OCI-LY1 (cell line): ENCODE measurements around the gene ZNF384.
A peak's percentile ranks its signal among the peaks of the same experiment; 100 is the strongest.

ENCODE experiments used
- H2AFZ ChIP-seq: fragments of 200-600 bp; sonication (generic), shearing (Covaris generic); 2 replicates; pipeline ENCODE4 v1.6.0; 2014; ENCODE audit warnings: antibody characterized with exemption, mild to moderate bottlenecking, low read length
- H3F3A ChIP-seq: fragments of 200-600 bp; sonication (generic), shearing (Covaris generic); 2 replicates; pipeline ENCODE4 v1.6.0; 2014; ENCODE audit warnings: mild to moderate bottlenecking, antibody characterized with exemption, low read length, moderate library complexity; ENCODE audit not compliant: insufficient read depth
- H3K27ac ChIP-seq: fragments of 200-600 bp; sonication (generic); 2 replicates; pipeline ENCODE4 v1.5.1; 2014; ENCODE audit warnings: low read length, mixed run types, mild to moderate bottlenecking, low read depth; ENCODE audit not compliant: poor library complexity, severe bottlenecking
- H3K27me3 ChIP-seq: fragments of 200-600 bp; sonication (generic); 2 replicates; pipeline ENCODE4 v1.6.0; 2014; ENCODE audit warnings: antibody characterized with exemption, mild to moderate bottlenecking, low read length, moderate library complexity; ENCODE audit not compliant: insufficient read depth
- H3K36me3 ChIP-seq: fragments of 200-600 bp; sonication (generic); 2 replicates; pipeline ENCODE4 v1.6.1; 2014; ENCODE audit warnings: mild to moderate bottlenecking, antibody characterized with exemption, low read length, moderate library complexity, mixed read lengths; ENCODE audit not compliant: insufficient read depth
- H3K4me1 ChIP-seq: fragments of 200-600 bp; sonication (generic); 2 replicates; pipeline ENCODE4 v1.5.1; 2014; ENCODE audit warnings: mild to moderate bottlenecking, low read length, moderate library complexity; ENCODE audit not compliant: insufficient read depth, severe bottlenecking
- H3K4me2 ChIP-seq: fragments of 200-600 bp; sonication (generic), shearing (Covaris generic); 2 replicates; pipeline ENCODE4 v1.6.1; 2014; ENCODE audit warnings: low read length
- H3K4me3 ChIP-seq: fragments of 200-600 bp; sonication (generic); 2 replicates; pipeline ENCODE4 v1.5.1; 2014; ENCODE audit warnings: low read length, low read depth, mild to moderate bottlenecking, mixed read lengths; ENCODE audit not compliant: poor library complexity, severe bottlenecking
- H3K79me2 ChIP-seq: fragments of 200-600 bp; shearing (Covaris generic); 2 replicates; pipeline ENCODE4 v1.6.1; 2016; ENCODE audit warnings: mixed run types, low read length, mixed read lengths; ENCODE audit not compliant: insufficient read depth
- H3K9ac ChIP-seq: fragments of 200-600 bp; sonication (generic), shearing (Covaris generic); 2 replicates; pipeline ENCODE4 v1.6.1; 2014; ENCODE audit warnings: mild to moderate bottlenecking, low read length, mixed read lengths
- H3K9me2 ChIP-seq: fragments of 200-600 bp; sonication (generic), shearing (Covaris generic); 2 replicates; pipeline ENCODE4 v1.6.1; 2014; ENCODE audit warnings: low read depth, mild to moderate bottlenecking, low read length, mixed read lengths
- H3K9me3 ChIP-seq: fragments of 200-600 bp; shearing (Covaris generic); 2 replicates; pipeline ENCODE4 v1.6.1; 2014; ENCODE audit warnings: low read length, mixed read lengths
- H4K20me1 ChIP-seq: fragments of 200-600 bp; sonication (generic), shearing (Covaris generic); 2 replicates; pipeline ENCODE4 v1.6.0; 2016; ENCODE audit warnings: mild to moderate bottlenecking, low read length; ENCODE audit not compliant: insufficient read depth
- CTCF ChIP-seq: fragments of 200-600 bp; sonication (generic), shearing (Covaris generic); IDR thresholded peaks from 2 replicates; pipeline ENCODE4 v1.5.1; 2017; ENCODE audit warnings: mild to moderate bottlenecking, antibody characterized with exemption, low read length, moderate library complexity, mixed read lengths
- EZH2 ChIP-seq: fragments of 200-600 bp; sonication (generic), shearing (Covaris generic); IDR thresholded peaks from 2 replicates; pipeline ENCODE4 v1.8.0; 2017; ENCODE audit warnings: borderline replicate concordance, mixed run types, mild to moderate bottlenecking, antibody characterized with exemption, low read length, moderate library complexity, mixed read lengths

Gene ZNF384

GRCh38 chr12:6640497-6640896, 48.7 kb downstream of the ZNF384 start:
- H3K36me3 ChIP-seq, result peaks cover 21% of the 10 kb centered on the region
- H3K79me2 ChIP-seq, result no peaks in the 10 kb centered on the region
- peaks cover 45% of the 10 kb centered on the region for H3K4me1 ChIP-seq
- peaks cover 31% of the 10 kb centered on the region for H3K9me3 ChIP-seq
- H3K9me2 ChIP-seq, result no peaks in the 10 kb centered on the region
- H3F3A ChIP-seq, result no peaks in the 10 kb centered on the region
- H4K20me1 ChIP-seq, result no peaks in the 10 kb centered on the region
- H3K9ac ChIP-seq, result no peak overlapping the region
- no peak overlapping the region for H3K4me3 ChIP-seq
- no peak for TF ChIP-seq CTCF
- TF ChIP-seq EZH2, result no peak
- H2AFZ ChIP-seq, result no peak overlapping the region
- H3K4me2 ChIP-seq, result no peak overlapping the region
- H3K27ac ChIP-seq, result no peak overlapping the region
- H3K27me3 ChIP-seq, result no peaks in the 10 kb centered on the region

- peaks cover 55% of the 10 kb centered on the region for H3K4me1 ChIP-seq
- peaks cover 11% of the 10 kb centered on the region for H3K36me3 ChIP-seq
- peaks cover 22% of the 10 kb centered on the region for H3K9me3 ChIP-seq
- H3K27ac ChIP-seq, result peak overlapping the region; percentile 95
- no peaks in the 10 kb centered on the region for H3K79me2 ChIP-seq
- H3F3A ChIP-seq, result no peaks in the 10 kb centered on the region
- no peak overlapping the region; the same call in 1 of the 2 replicates for H3K9ac ChIP-seq
- no peak for TF ChIP-seq EZH2
- no peak for TF ChIP-seq CTCF
- no peak overlapping the region for H2AFZ ChIP-seq
- H3K4me3 ChIP-seq, result no peak overlapping the region
- H4K20me1 ChIP-seq, result no peaks in the 10 kb centered on the region
- no peak overlapping the region; the same call in 1 of the 2 replicates for H3K4me2 ChIP-seq
- no peaks in the 10 kb centered on the region for H3K9me2 ChIP-seq
- no peaks in the 10 kb centered on the region for H3K27me3 ChIP-seq
These were observed 49.9 kb downstream of the ZNF384 start for GRCh38 chr12:6639151-6639801.

GRCh38 chr12:6638305-6638704, 50.9 kb downstream of the ZNF384 start:
- TF ChIP-seq EZH2 (no peak), CTCF (no peak)
- H3K4me3 ChIP-seq, result peak overlapping the region; percentile 14
- no peaks in the 10 kb centered on the region for H3K27me3 ChIP-seq
- peak overlapping the region; percentile 54 for H3K4me2 ChIP-seq
- H3K27ac ChIP-seq, result peak overlapping the region; percentile 95
- H3F3A ChIP-seq, result no peaks in the 10 kb centered on the region
- H2AFZ ChIP-seq, result peak overlapping the region; percentile 51; the same call in 1 of the 2 replicates
- H3K9me3 ChIP-seq, result peaks cover 12% of the 10 kb centered on the region
- no peaks in the 10 kb centered on the region for H4K20me1 ChIP-seq
- H3K79me2 ChIP-seq, result no peaks in the 10 kb centered on the region
- peaks cover 2% of the 10 kb centered on the region; the same call in 1 of the 2 replicates for H3K36me3 ChIP-seq
- peaks cover 60% of the 10 kb centered on the region for H3K4me1 ChIP-seq
- no peaks in the 10 kb centered on the region for H3K9me2 ChIP-seq
- H3K9ac ChIP-seq, result peak overlapping the region; percentile 47
